Astrocyte (in vitro differentiated cells and primary cell): ENCODE results near the gene LINGO3.

ENCODE experiments used
- EZH2 ChIP-seq: IDR thresholded peaks from 2 replicates; pipeline ENCODE4 v1.6.1; 2012; ENCODE audit warnings: mild to moderate bottlenecking, low read length, inconsistent platforms; ENCODE audit not compliant: insufficient read depth
- TF ChIP-seq, protein P1 (sequence below): IDR thresholded peaks from 2 replicates; pipeline ENCODE4 v1.5.1; 2011; ENCODE audit warnings: low read depth, mild to moderate bottlenecking, inconsistent platforms, low read length, moderate library complexity; ENCODE audit not compliant: insufficient read depth

DNA sequence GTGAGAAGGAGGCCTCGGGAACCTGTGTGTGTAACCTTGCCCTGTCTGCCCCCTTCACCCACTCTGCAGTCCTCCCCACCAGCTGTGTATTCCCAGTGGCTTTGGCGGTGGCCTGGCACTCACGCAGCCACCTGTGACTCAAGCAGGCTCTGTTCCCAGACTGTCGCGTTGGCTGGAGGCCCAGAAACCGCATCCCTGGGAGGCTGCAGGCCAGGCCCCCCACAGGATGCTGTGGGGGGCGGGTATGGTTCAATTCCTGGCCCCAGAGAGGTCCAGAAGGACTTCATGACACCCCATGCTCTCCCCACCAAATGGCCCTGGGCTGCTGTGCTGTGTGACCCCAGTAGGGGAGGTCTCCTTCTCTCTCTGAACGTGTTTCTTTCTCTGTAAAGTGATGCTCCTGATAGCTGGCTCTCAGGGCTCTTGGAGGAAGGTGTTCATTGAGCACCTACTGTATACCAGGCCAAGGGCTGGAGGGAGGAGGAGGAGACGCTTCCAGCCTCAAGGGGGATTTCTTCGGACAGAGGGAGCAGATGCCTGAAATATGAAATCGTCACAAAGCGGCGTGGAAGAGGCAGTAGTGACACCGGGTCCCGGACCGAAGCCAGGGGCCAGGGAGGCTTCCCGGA is 1.9 kb upstream of the LINGO3 start:
- TF ChIP-seq, protein P1, sequence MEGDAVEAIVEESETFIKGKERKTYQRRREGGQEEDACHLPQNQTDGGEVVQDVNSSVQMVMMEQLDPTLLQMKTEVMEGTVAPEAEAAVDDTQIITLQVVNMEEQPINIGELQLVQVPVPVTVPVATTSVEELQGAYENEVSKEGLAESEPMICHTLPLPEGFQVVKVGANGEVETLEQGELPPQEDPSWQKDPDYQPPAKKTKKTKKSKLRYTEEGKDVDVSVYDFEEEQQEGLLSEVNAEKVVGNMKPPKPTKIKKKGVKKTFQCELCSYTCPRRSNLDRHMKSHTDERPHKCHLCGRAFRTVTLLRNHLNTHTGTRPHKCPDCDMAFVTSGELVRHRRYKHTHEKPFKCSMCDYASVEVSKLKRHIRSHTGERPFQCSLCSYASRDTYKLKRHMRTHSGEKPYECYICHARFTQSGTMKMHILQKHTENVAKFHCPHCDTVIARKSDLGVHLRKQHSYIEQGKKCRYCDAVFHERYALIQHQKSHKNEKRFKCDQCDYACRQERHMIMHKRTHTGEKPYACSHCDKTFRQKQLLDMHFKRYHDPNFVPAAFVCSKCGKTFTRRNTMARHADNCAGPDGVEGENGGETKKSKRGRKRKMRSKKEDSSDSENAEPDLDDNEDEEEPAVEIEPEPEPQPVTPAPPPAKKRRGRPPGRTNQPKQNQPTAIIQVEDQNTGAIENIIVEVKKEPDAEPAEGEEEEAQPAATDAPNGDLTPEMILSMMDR, result no peak
- no peak for TF ChIP-seq EZH2
